Thoracic aorta (tissue), 2 donors: ENCODE results near the gene PPP4C. TPM values are rescaled to one million over a fixed set of nuclear protein-coding genes. Genes with fewer than 3 reads are reported as not detected.

Experiments used
- ATAC-seq: fragments of 150-250 bp; one replicate; pipeline ENCODE4 v1.8.0; 2017; ENCODE audit warnings: low read depth; ENCODE audit not compliant: insufficient number of reproducible peaks, low FRiP score
- DNase-seq: peaks from one replicate; pipeline ENCODE4 v3.0.0-alpha.2; 2020; ENCODE audit warnings: low spot score
- H3K27ac ChIP-seq, 2 donors: fragments of 200-600 bp; sonication (generic); 1 replicate in 1 of 2; 2 replicates in 1 of 2; pipeline ENCODE4 v1.5.1; 2016; ENCODE audit warnings: mild to moderate bottlenecking in 2 of 2, moderate library complexity in 2 of 2
- H3K27me3 ChIP-seq: fragments of 200-600 bp; sonication (generic); replicated peaks from 2 replicates; pipeline ENCODE4 v1.6.0; 2016; ENCODE audit warnings: mild to moderate bottlenecking; ENCODE audit not compliant: insufficient read depth
- H3K36me3 ChIP-seq: fragments of 200-600 bp; sonication (generic); one replicate; pipeline ENCODE4 v1.5.1; 2016
- H3K4me1 ChIP-seq, 2 donors: fragments of 200-600 bp; sonication (generic); 1 replicate in 1 of 2; 2 replicates in 1 of 2; pipeline versions ENCODE4 v1.5.1 to v1.6.0; 2016; ENCODE audit warnings: low read depth in 2 of 2, mild to moderate bottlenecking in 1 of 2; ENCODE audit not compliant: control insufficient read depth in 1 of 2
- H3K4me3 ChIP-seq: fragments of 200-600 bp; sonication (generic); 2 replicates; pipeline ENCODE4 v1.5.1; 2016; ENCODE audit warnings: mild to moderate bottlenecking
- H3K9me3 ChIP-seq: fragments of 200-600 bp; sonication (generic); 2 replicates; pipeline ENCODE4 v1.5.1; 2016
- CTCF ChIP-seq: fragments of 200-600 bp; sonication (generic); IDR thresholded peaks from one replicate; pipeline ENCODE4 v1.5.1; 2019; ENCODE audit warnings: antibody characterized with exemption
- total RNA-seq, 2 donors: library from RNA; depleted of rRNA; stranded (reverse); fragments of >200 nt; gene quantifications; one replicate each; pipeline versions ENCODE4 v1.1.0 to v1.2.3, GENCODE V29; 2016

Gene PPP4C
- total RNA-seq, 2 donors from 2014 or later = 37.7 to 54.2 TPM

- Histone ChIP-seq H3K27ac (no peak overlapping the region), H3K36me3 (peaks cover 21% of the 10 kb centered on the region), H3K4me3 (no peak overlapping the region), H3K9me3 (no peaks in the 10 kb centered on the region), H3K27me3 (no peaks in the 10 kb centered on the region), H3K4me1 (peaks cover 12 to 31% of the 10 kb centered on the region in 2 donors)
- ATAC-seq (no peak), DNase-seq (no peak)
- no peak for TF ChIP-seq CTCF
Observed at GRCh38 chr16:30077656-30078055, 1.9 kb downstream of the PPP4C start.

GRCh38 chr16:30078744-30079143, 3.0 kb downstream of the PPP4C start:
- Histone ChIP-seq H3K4me1 (peaks cover 12 to 31% of the 10 kb centered on the region in 2 donors), H3K36me3 (peaks cover 32% of the 10 kb centered on the region), H3K27ac (no peak overlapping the region), H3K27me3 (no peaks in the 10 kb centered on the region), H3K4me3 (no peak overlapping the region), H3K9me3 (no peaks in the 10 kb centered on the region)
- DNase-seq = no peak
- TF ChIP-seq CTCF = no peak
- ATAC-seq = no peak

GRCh38 chr16:30079480-30079879, 3.7 kb downstream of the PPP4C start:
- DNase-seq (no peak), ATAC-seq (no peak)
- Histone ChIP-seq H3K27ac (no peak overlapping the region), H3K4me1 (peaks cover 12 to 31% of the 10 kb centered on the region in 2 donors), H3K27me3 (no peaks in the 10 kb centered on the region), H3K9me3 (no peaks in the 10 kb centered on the region), H3K4me3 (no peak overlapping the region), H3K36me3 (peaks cover 39% of the 10 kb centered on the region)
- TF ChIP-seq CTCF = no peak

GRCh38 chr16:30082545-30083090, 6.8 kb downstream of the PPP4C start:
- no peaks in the 10 kb centered on the region for H3K9me3 ChIP-seq
- ATAC-seq (no peak), DNase-seq (no peak)
- peaks cover 47% of the 10 kb centered on the region for H3K36me3 ChIP-seq
- no peak overlapping the region for H3K27ac ChIP-seq
- no peaks in the 10 kb centered on the region for H3K27me3 ChIP-seq
- TF ChIP-seq CTCF = no peak
- H3K4me1 ChIP-seq = peaks cover 0 to 11% of the 10 kb centered on the region in 2 donors
- H3K4me3 ChIP-seq = no peak overlapping the region

- TF ChIP-seq CTCF = no peak
- Histone ChIP-seq H3K36me3 (peaks cover 43% of the 10 kb centered on the region), H3K9me3 (no peaks in the 10 kb centered on the region), H3K4me1 (peaks cover 0 to 4% of the 10 kb centered on the region in 2 donors), H3K27ac (no peak overlapping the region), H3K27me3 (no peaks in the 10 kb centered on the region), H3K4me3 (no peak overlapping the region)
- DNase-seq = no peak
- ATAC-seq = no peak
Observed at GRCh38 chr16:30083216-30084055, 7.6 kb downstream of the PPP4C start.
